Panc1 (cell line): Measurements from ENCODE around the gene EYS. TPM values are rescaled to one million over a fixed set of nuclear protein-coding genes. Genes with fewer than 3 reads are reported as not detected.

Source experiments
- ATAC-seq: fragments of 200-7000 bp; cut with Tn5 transposase; 2 replicates; pipeline ENCODE4 v1.9.1; 2020; ENCODE audit warnings: mild to moderate bottlenecking, moderate library complexity
- BruUV-seq: library from RNA; stranded (reverse); fragments of 400-500 nt; replicated peaks from 2 replicates; lab custom pipeline; 2021; lab: Mats Ljungman, UMichigan
- CTCF ChIA-PET: fragments of 300-600 bp; sonication (Branson Sonifier 250); formaldehyde crosslinking; loops from one replicate; lab custom pipeline; 2022; ENCODE audit warnings: antibody characterized with exemption; lab: Charles Lee
- POLR2A ChIA-PET: fragments of 300-600 bp; sonication (Branson Sonifier 250); formaldehyde crosslinking; loops from one replicate; lab custom pipeline; 2022; ENCODE audit warnings: antibody characterized with exemption; lab: Charles Lee
- DNase-seq: peaks from one replicate; pipeline ENCODE4 v3.0.0-alpha.2; 2010; ENCODE audit warnings: low read depth, low spot score
- H3K27ac ChIP-seq: 2 replicates; pipeline ENCODE4 v1.5.1; 2011; ENCODE audit warnings: mild to moderate bottlenecking, low read length, inconsistent platforms
- H3K27me3 ChIP-seq: fragments of 200-500 bp; sonication (Bioruptor generic); 2 replicates; pipeline ENCODE4 v1.6.0; 2014; ENCODE audit warnings: low read length, inconsistent platforms; ENCODE audit not compliant: control insufficient read depth, insufficient read depth
- H3K36me3 ChIP-seq: fragments of 200-500 bp; sonication (Bioruptor generic); 2 replicates; pipeline ENCODE4 v1.5.1; 2014; ENCODE audit warnings: inconsistent platforms, mild to moderate bottlenecking, low read length, moderate library complexity; ENCODE audit not compliant: control insufficient read depth, insufficient read depth
- H3K4me1 ChIP-seq: 2 replicates; pipeline ENCODE4 v1.5.1; 2011; ENCODE audit warnings: inconsistent platforms, mild to moderate bottlenecking, low read length, moderate library complexity; ENCODE audit not compliant: control insufficient read depth, insufficient read depth
- H3K4me3 ChIP-seq, 2 experiments: 2 replicates each; pipeline ENCODE4 v1.5.1; 2011 to 2012; ENCODE audit warnings: low read depth in 2 of 2, low read length in 2 of 2, mild to moderate bottlenecking in 2 of 2, inconsistent platforms in 1 of 2, moderate library complexity in 1 of 2
- H3K9me3 ChIP-seq: fragments of 200-500 bp; sonication (Bioruptor generic); 2 replicates; pipeline ENCODE4 v1.5.1; 2014; ENCODE audit warnings: low read depth, mild to moderate bottlenecking, inconsistent platforms, low read length, moderate library complexity; ENCODE audit not compliant: control insufficient read depth, insufficient read depth
- POLR2AphosphoS5 ChIP-seq: IDR thresholded peaks from 2 replicates; pipeline ENCODE4 v1.6.1; 2012; ENCODE audit warnings: mild to moderate bottlenecking, low read depth, low read length, moderate library complexity
- REST ChIP-seq, 2 experiments: IDR thresholded peaks; 2 replicates each; pipeline ENCODE4 v1.6.1; 2011 to 2012; ENCODE audit warnings: low read depth in 2 of 2, control low read depth in 1 of 2, low read length in 1 of 2, mild to moderate bottlenecking in 1 of 2, moderate library complexity in 1 of 2; ENCODE audit not compliant: insufficient read depth in 1 of 2
- SIN3A ChIP-seq: IDR thresholded peaks from 2 replicates; pipeline ENCODE4 v1.6.1; 2012; ENCODE audit warnings: low read depth, mild to moderate bottlenecking, low read length, moderate library complexity, borderline replicate concordance; ENCODE audit not compliant: insufficient read depth
- TCF7L2 ChIP-seq: IDR thresholded peaks from 2 replicates; pipeline ENCODE4 v1.6.1; 2011; ENCODE audit warnings: mild to moderate bottlenecking, low read depth, low read length, inconsistent platforms
- in situ Hi-C: cut with HindIII; loops from 2 replicates; pipeline ENCODE4 v1.10.0; 2016; ENCODE audit warnings: low sequenced_read_pairs, low pct_unique_long_range_greater_than_20kb
- intact Hi-C: fragments of 100-400 bp; cut with micrococcal nuclease; formaldehyde crosslinking; loops from one replicate; pipeline ENCODE4 v1.10.0; 2022; ENCODE audit not compliant: unreplicated experiment
- total RNA-seq: library from RNA; stranded (reverse); gene quantifications from one replicate; pipeline ENCODE4 v1.2.1, GENCODE V29; 2021; ENCODE audit not compliant: unreplicated experiment
- TF ChIP-seq, protein P1 (sequence below): fragments of 450-650 bp; IDR thresholded peaks from 2 replicates; pipeline ENCODE4 v1.5.1; 2017; ENCODE audit warnings: mild to moderate bottlenecking

The EYS gene
- total RNA-seq, 1 experiment from 2014 or later: not detected

DNA sequence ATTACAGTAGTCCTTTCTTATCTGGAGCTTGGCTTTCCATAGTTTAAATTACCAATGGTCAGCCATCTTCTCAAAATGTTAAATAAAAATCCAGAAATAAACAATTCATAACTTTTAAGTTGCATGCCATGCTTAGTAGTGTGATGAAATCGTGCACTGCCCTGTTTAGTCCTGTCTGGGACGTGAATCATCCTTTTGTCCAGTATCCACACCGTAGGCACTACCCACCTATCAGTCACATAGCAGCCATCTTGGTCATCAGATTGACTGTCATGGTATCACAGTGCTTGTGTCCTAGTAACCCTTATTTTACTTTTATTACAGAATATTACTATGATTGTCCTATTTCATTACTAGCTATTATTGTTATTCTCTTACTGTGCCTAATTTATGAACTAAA lies 924.1 kb downstream of the EYS start:
- ATAC-seq: no peak
- BruUV-seq: no TSS peak
- in situ Hi-C loops: no loop called here
- Histone ChIP-seq H3K9me3 (0 out of 2 replicates have a peak, but pooled peaks cover 3% of the 10 kb centered on the region), H3K4me1 (no peaks in the 10 kb centered on the region), H3K27me3 (no peaks in the 10 kb centered on the region), H3K36me3 (no peaks in the 10 kb centered on the region), H3K27ac (no peak overlapping the region), H3K4me3 (no peak overlapping the region)
- DNase-seq: no peak
- CTCF ChIA-PET: no interaction called here
- intact Hi-C loops: no loop called here
- TF ChIP-seq, protein P1, sequence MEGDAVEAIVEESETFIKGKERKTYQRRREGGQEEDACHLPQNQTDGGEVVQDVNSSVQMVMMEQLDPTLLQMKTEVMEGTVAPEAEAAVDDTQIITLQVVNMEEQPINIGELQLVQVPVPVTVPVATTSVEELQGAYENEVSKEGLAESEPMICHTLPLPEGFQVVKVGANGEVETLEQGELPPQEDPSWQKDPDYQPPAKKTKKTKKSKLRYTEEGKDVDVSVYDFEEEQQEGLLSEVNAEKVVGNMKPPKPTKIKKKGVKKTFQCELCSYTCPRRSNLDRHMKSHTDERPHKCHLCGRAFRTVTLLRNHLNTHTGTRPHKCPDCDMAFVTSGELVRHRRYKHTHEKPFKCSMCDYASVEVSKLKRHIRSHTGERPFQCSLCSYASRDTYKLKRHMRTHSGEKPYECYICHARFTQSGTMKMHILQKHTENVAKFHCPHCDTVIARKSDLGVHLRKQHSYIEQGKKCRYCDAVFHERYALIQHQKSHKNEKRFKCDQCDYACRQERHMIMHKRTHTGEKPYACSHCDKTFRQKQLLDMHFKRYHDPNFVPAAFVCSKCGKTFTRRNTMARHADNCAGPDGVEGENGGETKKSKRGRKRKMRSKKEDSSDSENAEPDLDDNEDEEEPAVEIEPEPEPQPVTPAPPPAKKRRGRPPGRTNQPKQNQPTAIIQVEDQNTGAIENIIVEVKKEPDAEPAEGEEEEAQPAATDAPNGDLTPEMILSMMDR: no peak
- TF ChIP-seq SIN3A: no peak
- no peak for TF ChIP-seq POLR2AphosphoS5
- TF ChIP-seq REST (IDR thresholded peaks at IDR 0.05; ENCODE audit: insufficient read depth in 1 of 2, low read depth in 2 of 2, low read length in 1 of 2): no peak
- no peak for TF ChIP-seq TCF7L2
- POLR2A ChIA-PET: no interaction called here

GRCh38 chr6:64777941-64778785 lies 928.9 kb downstream of the EYS start:
- DNase-seq (no peak), ATAC-seq (no peak)
- Histone ChIP-seq H3K4me1 (no peaks in the 10 kb centered on the region), H3K36me3 (no peaks in the 10 kb centered on the region), H3K9me3 (0 out of 2 replicates have a peak, but pooled peaks cover 5% of the 10 kb centered on the region), H3K4me3 (no peak overlapping the region), H3K27me3 (no peaks in the 10 kb centered on the region), H3K27ac (no peak overlapping the region)
- intact Hi-C loops: no loop called here
- CTCF ChIA-PET: no interaction called here
- TF ChIP-seq SIN3A (no peak), TCF7L2 (no peak), REST (IDR thresholded peaks at IDR 0.05; ENCODE audit: insufficient read depth in 1 of 2, low read depth in 2 of 2, low read length in 1 of 2) (no peak), POLR2AphosphoS5 (no peak)
- TF ChIP-seq, protein P1: no peak
- POLR2A ChIA-PET: no interaction called here
- BruUV-seq: no TSS peak
- in situ Hi-C loops: no loop called here
